ENCODE data around the gene H2AZ2.
"Not testable (repeated sequence)": the region's sequence is repeated elsewhere in the genome, so short reads cannot be mapped to it uniquely, and the experiment has no call there.

Gene H2AZ2

GRCh38 chr7:44814919-44815318, 33.0 kb downstream of the H2AZ2 start:
- no peak for DNase-seq (ENCODE audit: low spot score)

DNA sequence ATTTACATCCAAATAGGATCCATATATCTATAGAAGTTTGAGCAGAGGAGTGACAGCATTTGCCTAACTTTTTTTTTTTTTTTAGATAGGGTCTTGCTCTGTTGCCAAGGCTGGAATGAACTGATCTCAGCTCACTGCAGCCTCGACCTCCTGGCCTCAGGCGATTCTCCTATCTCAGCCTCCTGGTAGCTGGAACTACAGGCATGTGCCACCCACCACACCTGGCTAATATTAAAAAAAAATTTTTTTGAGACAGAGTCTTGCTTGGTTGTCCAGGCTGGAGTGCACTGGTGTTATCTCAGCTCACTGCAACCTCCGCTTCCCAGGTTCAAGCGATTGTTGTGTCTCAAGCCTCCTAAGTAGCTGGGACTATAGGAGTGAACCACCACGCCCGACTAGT, 36.3 kb downstream of the H2AZ2 start:
- no peak for DNase-seq (ENCODE audit: low spot score)

DNA sequence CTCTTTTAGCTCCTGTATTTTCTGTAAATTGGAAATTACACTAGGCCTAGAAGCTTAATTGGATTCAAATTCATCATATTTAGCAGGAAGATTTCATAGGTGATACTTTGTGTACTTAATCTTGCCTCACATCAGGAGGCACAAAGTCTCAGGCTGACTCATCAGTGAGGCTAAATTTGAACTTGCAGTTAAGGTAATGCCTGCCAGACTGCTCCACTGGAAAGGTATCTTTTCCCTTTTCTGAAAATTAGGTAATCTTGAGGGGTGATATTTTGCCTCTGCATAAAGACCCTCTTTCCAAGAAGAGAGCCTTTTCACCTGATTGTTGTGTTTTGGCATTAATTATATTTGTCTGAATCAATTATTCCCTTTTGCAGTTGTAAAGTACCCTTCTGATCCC, 36.8 kb downstream of the H2AZ2 start:
- no peak for DNase-seq (ENCODE audit: low spot score)

DNA sequence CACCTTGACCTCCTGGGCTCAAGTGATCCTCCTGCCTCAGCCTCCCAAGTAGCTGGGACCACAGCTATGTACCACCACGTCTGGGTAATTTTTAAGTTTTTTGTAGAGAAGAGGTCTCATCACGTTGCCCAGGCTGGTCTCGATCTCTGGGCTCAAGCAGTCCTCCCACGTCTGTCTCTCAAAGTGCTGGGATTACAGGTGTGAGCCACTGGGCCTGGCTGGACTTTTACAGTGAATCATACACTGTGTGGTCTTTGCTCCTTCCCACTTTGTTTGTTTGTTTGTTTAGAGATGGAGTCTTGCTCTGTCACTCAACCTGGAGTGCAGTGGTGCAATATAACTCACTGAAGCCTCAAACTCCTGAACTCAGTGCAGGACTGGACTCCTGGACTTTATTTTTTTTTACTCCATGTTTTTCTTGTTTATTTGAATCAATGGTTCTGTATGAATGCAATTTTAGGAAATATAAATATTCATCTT, 38.9 kb downstream of the H2AZ2 start:
- DNase-seq (ENCODE audit: low spot score): no peak

DNA sequence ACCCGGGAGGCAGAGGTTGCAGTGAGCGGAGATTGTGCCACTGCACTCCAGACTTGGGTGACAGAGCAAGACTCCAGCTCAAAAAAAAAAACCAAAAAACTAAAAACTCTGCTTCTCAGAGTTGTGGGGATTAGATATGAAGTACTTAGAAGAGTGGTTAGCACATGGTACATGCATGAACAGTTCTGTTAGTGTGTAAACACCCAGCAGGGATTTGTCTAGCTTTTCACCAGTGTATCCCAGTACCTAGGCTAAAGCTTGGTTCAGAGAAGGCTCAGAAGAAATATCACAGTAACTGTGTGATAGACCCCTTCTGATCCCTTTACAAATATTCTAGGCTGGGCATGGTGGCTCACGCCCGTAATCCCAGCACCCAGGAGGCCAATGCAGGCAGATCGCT, 41.9 kb downstream of the H2AZ2 start:
- no peak for DNase-seq (ENCODE audit: low spot score)

DNA sequence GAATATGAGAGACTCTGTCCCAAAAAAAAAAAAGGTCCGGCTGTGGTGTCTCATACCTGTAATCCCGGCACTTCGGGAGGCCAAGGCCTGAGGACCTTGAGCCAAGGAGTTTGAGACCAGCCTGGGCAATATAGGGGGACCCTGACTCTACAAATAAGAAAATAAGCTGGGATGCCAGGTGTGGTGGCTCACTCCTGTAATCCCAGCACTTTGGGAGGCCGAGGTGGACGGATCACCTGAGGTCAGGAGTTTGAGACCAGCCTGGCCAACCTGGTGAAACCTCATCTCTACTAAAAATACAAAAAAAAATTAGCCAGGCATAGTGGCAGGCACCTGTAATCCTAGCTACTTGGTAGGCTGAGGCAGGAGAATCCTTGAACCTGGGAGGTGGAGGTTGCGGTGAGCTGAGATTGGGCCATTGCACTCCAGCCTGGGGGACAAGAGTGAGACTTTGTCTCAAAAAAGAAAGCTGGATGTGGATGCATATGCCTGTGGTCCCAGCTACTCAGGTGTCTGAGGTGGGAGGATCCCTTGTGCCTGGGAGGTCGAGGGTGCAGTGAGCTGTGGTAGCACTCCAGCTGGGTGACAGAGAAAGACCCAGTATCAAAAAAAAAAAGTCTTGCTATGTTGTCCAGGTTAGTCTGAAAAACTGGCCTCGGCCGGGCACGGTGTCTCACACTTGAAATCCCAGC, 43.9 kb downstream of the H2AZ2 start:
- not testable (repeated sequence) for DNase-seq (ENCODE audit: low spot score)

DNA sequence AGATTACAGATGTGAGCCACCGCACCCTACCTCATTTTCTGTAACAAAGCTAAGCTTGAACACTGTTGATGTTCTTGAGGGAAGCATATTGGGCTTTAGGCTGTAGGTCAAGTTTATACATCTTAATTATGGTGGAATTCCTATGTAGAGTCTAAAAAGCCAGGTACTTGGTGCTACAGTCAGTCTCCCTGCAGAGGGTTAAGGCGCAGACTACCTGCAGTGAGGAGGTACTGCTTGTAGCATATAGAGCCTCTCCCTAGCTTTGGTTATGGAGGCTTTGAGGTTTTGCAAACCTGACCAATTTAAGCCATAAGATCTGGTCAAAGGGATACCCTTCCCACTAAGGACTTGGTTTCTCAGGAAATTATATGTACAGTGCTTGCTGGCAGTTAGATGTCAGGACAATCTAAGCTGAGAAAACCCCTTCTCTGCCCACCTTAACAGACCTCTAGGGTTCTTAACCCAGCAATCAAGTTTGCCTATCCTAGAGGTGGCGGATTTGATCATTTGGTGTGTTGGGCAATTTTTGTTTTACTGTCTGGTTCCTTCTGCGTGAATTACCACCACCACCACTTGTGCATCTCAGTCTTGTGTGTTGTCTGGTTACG, 45.4 kb downstream of the H2AZ2 start:
- DNase-seq (ENCODE audit: low spot score): no peak

- DNase-seq (ENCODE audit: low spot score): no peak
Measured at GRCh38 chr7:44801890-44802289, 46.0 kb downstream of the H2AZ2 start.

DNA sequence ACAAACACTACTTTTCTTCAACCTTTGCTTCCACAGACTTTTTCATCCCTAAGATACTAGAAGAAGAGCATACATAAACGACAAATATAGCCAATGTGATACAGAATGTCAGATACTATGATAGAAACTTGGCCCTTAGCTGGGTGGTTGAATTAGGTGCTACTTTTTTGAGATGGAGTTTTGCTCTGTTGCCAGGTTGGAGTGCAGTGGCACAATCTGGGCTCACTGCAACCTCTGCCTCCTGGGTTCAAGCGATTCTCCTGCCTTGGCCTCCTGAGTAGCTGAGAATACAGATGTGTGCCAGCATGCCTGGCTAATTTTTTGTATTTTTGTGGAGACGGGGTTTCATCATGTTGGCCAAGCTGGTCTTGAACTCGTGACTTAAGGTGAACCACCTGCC, 47.9 kb downstream of the H2AZ2 start:
- DNase-seq (ENCODE audit: low spot score): no peak

GRCh38 chr7:44798649-44799305, 49.1 kb downstream of the H2AZ2 start:
- no peak for DNase-seq (ENCODE audit: low spot score)

DNA sequence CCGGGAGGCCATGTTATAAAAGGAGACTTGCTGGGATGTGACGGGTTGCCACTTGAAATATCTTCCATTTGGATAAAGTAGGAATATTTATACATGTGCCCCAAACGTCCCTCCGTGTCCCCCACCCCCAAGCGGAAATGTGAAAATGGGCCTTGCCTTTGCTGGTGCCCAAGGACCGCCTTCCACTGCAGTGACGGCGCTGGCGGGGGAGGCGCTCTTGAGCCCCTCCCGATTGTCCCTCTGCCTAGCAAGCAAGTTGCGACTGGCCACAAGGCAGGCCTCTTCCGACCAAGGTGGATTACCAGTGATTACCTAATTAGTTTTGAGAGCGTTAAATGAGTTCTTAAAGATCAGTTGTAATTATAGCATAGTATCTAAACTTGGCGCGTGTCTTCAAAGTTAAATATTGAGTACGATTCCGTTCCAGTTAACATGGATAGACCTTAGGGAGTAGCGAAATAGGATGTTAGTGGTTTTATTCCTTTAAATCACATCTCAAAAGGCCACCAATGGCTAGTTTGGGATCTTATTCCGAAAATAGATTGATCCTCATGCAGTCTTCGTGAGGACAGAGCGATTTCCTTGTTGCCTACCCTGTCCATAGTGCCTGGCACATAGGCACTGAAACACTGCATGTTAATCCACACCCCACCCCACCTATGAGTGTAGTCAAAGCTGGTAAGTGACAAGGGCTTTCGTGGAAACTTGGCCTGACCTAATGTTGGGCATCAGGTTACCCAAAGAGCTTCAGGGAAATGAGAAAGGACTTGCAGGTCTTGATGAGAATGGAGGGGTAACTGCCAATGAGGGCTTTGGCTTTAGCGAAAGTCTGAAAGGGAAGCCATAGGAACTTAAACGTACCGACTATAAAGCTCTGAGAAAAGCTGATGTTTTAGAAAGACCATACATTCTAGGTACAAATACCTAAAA, 50.3 kb downstream of the H2AZ2 start:
- DNase-seq (ENCODE audit: low spot score): peak; percentile 75

DNA sequence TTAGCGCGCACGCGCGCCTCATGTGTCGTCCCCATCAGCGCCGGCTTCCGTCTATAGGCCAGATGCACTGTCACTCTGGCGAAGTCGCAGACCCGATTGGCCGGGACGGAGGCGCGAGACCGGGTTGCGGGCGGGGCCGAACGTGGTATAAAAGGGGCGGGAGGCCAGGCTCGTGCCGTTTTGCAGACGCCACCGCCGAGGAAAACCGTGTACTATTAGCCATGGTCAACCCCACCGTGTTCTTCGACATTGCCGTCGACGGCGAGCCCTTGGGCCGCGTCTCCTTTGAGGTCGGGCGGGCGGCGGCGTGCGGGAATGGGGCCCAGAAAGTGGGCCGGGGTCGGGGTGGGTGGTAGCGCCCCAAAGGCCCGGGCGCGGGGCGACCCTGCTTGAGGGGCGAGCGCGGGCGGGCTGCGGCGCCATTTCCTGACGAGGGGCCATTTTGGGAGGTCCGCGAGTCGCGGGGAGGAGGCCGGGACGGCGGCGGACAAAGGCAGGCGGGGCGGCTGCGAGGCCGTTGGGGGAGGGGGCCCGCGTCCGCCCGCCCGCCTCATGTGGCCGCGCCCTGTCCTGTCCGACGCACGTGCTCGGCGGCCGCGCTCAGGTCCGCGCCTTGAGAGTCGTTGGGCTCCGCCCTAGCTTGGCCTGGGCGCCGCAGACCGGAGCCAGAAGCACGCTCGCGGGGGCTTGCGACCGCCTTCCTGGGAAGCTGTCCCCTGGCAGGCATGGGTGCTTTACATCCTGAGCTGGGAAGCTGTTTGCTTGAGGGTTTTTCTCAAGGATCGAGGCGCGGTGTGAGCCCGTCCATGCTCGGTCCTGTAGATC, 51.2 kb downstream of the H2AZ2 start, which contains the start of gene PPIA:
TSS of gene PPIA (plus strand) at position 178 of the 825 bp plus-strand sequence. CDS start at position 222, 44 bp downstream.
- DNase-seq (ENCODE audit: low spot score): peak; percentile 99

GRCh38 chr7:44796034-44796503, 51.8 kb downstream of the H2AZ2 start:
- DNase-seq (ENCODE audit: low spot score): peak; percentile 66

DNA sequence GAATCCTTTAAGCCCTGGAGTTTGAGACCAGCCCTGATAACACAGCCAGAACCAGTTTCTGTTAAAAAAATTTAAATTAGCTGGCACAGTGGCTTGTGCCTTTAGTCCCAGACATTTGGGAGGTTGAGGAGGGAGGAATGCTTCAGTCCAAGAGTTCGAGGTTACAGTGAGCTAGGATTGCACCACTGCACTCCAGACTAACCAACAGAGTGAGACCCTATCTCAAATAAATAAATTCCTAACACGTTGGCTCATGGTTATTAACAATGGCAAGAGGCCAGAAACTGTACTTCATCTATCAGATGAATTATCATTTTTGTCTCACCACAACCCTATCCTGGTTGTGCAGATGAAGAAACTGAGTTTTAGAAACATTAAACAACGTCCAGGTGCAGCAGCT, 53.6 kb downstream of the H2AZ2 start:
- DNase-seq (ENCODE audit: low spot score): no peak

DNA sequence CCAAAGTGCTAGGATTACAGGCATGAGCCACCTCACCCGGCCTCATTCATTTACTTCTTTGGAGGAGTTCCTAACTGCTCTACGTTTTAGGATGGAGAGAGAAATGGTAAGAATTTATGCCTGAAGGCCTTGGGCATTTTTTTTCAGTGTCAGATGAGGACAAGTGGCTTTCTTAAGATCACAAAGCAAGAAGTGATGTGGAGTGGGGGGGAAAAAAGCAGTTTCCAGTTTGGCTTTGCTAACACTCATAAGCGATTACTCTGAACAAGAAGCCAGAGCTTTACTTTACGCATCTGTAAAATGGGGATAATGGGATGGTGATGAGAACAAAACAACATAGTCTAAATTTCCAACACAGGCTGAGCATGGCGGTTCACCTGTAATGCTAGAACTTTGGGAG, 54.0 kb downstream of the H2AZ2 start:
- no peak for DNase-seq (ENCODE audit: low spot score)

DNA sequence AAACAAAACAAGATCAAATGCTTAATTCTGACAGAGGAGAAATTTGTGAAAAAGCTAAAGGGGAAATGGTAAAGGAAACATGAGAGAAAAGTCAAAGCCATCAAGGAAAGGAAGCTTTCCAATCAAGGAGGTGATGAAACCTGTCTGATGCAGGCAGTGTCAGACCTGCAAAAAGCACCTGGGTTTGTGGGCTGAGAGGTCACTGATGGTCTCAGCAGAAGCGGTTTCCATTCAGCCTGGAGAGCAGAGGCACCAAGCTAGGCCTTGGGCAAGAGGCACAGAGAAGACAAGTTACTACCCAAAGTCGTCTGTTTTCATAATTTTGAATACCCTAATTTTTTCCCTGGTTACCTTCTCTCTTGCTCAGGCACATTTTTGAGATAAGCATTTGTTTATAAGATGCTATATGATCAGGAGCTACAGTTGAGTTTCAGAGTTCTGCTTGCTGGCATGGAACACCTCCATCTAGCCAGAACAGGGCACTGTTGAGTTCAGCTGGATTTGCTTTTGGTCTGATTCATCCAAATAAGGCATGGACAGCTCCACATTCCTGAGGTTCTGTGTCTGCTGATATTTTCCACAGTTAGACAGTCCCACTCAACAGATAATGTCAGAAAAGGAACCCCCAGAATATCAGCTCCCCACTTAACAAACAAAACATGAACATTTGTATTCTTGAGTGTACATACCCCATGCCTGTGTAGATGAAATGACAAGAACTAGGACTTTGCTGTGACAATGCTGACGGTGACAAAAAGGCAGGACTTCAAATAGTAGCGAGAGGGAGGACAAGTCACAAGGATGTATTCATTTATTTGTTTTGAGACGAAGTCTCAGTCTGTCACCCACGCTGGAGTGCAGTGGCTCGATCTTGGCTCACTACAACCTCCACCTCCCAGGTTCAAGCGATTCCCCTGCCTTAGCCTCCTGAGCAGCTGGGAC, 56.3 kb downstream of the H2AZ2 start:
- DNase-seq (ENCODE audit: low spot score): no peak

DNA sequence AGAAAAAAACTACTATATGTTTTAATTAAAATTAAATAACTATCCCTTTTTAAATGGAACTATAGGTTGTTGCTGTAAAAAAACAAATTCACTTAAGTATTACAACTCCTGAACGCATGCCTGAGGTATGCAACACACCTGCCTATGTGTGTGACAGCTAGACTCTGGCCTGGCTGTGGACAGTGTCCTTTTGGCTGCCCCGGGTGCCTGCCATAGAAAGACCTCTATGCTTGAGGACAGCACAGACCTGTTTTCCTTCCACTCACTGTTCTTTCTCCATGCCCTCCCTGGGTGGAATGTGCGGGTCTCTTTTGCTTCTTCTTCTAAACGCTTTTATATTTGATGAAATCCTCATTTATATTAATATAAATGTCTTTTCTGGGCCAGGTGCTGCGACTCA, 57.9 kb downstream of the H2AZ2 start:
- DNase-seq (ENCODE audit: low spot score): no peak

GRCh38 chr7:44787762-44788161, 60.1 kb downstream of the H2AZ2 start:
- no peak for DNase-seq (ENCODE audit: low spot score)

DNA sequence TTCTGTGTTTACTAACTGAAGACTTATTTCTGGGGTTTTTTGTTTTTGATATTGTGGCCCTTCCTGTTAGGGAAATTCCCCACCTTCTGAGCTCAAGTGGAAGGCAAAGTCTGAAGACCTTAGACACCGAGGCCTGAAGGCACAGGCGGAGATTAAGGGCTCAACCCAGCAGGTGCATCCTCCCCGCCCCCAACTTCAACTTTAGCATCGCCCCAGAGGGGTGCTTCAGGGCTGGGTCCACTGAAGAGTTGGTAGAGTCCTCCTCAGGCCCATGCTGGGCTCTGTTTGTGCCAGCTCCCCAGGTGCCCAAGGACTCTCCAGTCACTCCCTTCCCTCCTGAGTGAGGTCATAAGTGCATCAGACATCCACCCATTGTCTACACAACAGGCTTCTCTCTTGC, 60.8 kb downstream of the H2AZ2 start:
- DNase-seq (ENCODE audit: low spot score): no peak

DNA sequence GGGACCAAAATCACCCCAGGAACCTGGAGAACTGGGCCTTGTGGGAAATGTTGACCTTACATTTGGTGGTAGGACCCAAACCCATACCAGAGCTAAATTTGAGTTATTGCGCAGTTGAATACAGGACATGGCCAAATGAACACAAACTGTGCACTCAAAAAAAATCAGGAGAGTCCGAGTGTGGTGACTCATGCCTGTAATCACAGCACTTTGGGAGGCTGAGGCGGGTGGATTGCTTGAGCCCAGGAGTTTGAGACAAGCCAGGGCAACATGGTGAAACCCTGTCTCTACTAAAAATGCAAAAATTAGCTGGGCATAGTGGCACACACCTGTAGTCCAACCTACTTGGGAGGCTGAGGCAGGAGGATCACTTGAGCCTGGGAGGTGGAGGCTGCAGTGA, 62.7 kb downstream of the H2AZ2 start:
- DNase-seq (ENCODE audit: low spot score): not testable (repeated sequence)
